Glomerular endothelial cell (primary cell): Measurements from ENCODE around the gene ADM. TPM values are rescaled to one million over a fixed set of nuclear protein-coding genes. Genes with fewer than 3 reads are reported as not detected.

ENCODE experiments used
- DNase-seq: peaks from one replicate; pipeline ENCODE4 v3.0.0-alpha.2; 2011; ENCODE audit warnings: low read depth, low spot score; ENCODE audit errors: extremely low read depth
- total RNA-seq: library from RNA; depleted of rRNA; stranded (reverse); fragments of >200 nt; gene quantifications from 2 replicates; pipeline ENCODE4 v1.2.3, GENCODE V29; 2015

Gene ADM
- total RNA-seq, 1 donor from 2014 or later, result 170 TPM

- DNase-seq, result no peak
Observed at GRCh38 chr11:10326012-10326964, 21.4 kb downstream of the ADM start.

- DNase-seq, result no peak
Observed at GRCh38 chr11:10327254-10327653, 22.4 kb downstream of the ADM start.

GRCh38 chr11:10328314-10329098 lies 23.6 kb downstream of the ADM start:
- DNase-seq, result no peak

- no peak for DNase-seq
Observed at GRCh38 chr11:10329356-10329755, 24.5 kb downstream of the ADM start.

- no peak for DNase-seq
Observed at GRCh38 chr11:10329935-10330334, 25.1 kb downstream of the ADM start.

DNA sequence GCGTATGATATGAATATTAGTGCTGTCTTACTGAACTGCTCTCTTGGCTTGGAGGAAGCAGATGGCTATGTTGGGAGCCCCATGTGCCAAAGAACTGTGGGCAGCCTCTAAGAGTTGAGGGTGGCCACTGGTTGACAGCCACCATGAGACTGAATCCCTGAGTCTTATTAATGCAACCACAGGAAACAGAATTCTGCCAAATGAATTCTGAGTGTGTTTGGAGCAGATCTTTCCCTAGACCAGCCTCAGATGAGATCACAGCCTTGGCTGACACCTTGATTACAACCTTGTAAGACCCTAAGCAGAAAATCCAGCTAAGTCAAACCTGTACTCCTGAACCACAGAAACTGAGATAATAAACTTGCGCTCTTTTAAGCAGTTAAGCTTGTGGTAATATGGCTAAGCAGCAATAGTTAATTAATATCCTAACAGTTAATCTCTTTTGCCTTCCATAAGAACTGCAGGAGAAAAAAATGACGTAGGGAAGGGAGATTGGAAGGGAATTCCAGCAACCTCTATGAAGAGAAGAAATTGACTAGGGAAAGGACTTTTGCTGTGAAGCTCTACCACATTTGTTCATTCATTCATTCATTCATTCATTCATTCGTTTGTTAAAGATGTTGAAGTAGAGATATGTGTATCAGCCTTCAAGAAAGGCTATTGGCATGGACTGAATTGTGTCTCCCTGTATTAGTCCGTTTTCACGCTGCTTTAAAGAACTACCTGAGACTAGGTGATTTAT lies 26.8 kb downstream of the ADM start:
- no peak for DNase-seq

DNA sequence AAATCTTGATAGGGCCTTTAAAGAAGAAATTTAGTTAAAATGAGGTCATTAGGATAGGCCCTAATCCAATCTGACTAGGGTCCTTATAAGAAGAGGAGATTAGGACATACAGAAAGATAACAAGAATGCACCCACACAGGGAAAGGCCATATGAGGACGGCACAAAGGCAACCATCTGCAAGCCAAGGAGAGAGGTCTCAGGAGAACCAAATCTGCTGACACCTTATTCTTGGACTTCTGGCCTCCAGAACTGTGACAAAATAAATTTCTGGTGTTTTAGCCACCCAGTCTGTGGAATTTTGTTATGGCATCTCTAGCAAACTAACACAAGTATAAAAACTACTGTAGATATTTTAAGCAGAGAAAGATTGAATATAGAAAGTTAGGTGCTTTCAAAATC lies 28.6 kb downstream of the ADM start:
- DNase-seq, result no peak

- DNase-seq, result no peak
Observed at GRCh38 chr11:10338287-10338686, 33.4 kb downstream of the ADM start.

DNA sequence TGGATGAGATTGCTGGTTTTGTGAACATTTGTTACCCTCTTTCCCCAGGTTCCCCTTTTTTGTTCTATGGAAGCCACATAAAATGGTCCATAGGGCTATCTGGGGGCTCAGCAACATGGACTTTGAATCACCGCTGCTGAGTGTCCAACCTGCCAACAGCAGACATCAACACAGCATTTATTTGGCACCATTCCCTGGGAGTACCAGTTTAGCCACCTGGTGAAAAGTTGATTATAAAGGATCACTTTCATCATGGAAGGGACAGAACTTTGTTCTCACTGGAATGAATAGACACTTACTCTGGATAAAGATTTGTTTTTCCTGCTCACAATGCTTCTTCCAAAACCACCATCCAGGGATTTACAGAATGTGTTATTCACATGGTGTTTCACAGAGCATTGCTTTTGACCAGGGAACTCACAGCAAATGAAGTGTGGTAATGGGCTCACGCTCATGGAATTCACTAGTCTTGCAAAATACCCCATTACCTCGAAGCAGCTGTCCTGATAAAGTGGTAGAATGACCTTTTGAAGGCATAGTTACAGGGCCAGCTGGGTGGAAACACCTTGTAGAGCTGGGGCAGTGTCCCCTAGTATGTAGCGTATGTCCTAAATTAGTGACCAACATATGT lies 43.9 kb downstream of the ADM start:
- no peak for DNase-seq

- no peak for DNase-seq
Observed at GRCh38 chr11:10349281-10349665, 44.4 kb downstream of the ADM start.

GRCh38 chr11:10349806-10350205 lies 44.9 kb downstream of the ADM start:
- DNase-seq, result no peak

DNA sequence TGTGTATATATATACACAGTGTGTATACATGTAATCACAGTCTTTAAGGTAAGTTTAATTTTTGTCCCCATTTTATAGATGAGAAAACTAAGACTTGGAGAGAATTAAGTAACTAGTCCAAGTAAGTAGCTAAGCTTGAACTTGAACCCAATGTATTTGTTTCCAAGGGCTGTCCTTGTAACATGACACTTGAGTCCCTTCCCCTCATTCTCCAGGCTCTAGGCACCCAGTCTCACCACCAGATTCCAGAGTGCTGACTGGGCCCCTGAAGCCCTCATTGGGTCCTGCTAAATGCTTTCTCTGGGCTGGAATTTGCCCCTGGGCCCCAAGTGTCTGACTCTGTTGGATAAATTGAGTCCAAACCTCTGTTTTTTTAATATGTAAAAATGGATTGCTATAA lies 45.5 kb downstream of the ADM start:
- DNase-seq, result no peak

GRCh38 chr11:10351435-10351764 lies 46.5 kb downstream of the ADM start:
- DNase-seq, result no peak

GRCh38 chr11:10351765-10352641 lies 47.1 kb downstream of the ADM start:
- peak; percentile 88 for DNase-seq

GRCh38 chr11:10352921-10353550 lies 48.2 kb downstream of the ADM start:
- DNase-seq, result no peak

DNA sequence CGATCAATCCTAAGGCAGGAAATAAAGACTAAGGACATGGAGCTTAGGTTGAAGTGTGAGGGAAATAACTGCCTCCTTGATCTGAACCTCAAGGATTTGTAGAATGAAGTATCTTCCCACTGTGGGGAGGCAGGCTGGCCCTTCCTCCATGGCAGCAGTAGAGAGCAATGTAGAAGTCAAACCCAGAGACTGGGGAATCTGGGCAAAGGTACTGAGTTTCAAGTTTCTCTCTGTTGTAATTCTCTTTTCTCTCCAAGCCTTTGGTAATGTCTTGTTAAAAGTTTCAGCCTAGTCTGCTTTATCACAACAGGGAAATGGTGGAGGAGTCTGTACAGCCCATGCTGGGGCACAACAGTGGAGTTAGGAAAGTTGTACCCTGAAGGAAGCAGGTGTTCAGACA lies 49.5 kb downstream of the ADM start:
- no peak for DNase-seq

- DNase-seq, result no peak
Observed at GRCh38 chr11:10355257-10355661, 50.4 kb downstream of the ADM start.

GRCh38 chr11:10356161-10356560 lies 51.3 kb downstream of the ADM start:
- no peak for DNase-seq
